Loucy (cell line): ENCODE results near the gene FAM50A.
A peak's percentile ranks its signal among the peaks of the same experiment; 100 is the strongest.

ENCODE experiments used
- H2AFZ ChIP-seq: fragments of 200-600 bp; sonication (generic); 2 replicates; pipeline ENCODE4 v1.6.0; 2016; ENCODE audit warnings: antibody characterized with exemption, mild to moderate bottlenecking, low read length, moderate library complexity
- H3F3A ChIP-seq: fragments of 200-600 bp; 2 replicates; pipeline ENCODE4 v1.6.0; 2016; ENCODE audit warnings: antibody characterized with exemption, low read depth, mild to moderate bottlenecking
- H3K27me3 ChIP-seq: fragments of 200-600 bp; sonication (generic); 2 replicates; pipeline ENCODE4 v1.6.1; 2014; ENCODE audit warnings: low read length, mild to moderate bottlenecking; ENCODE audit not compliant: insufficient read depth, poor library complexity, severe bottlenecking
- H3K36me3 ChIP-seq: fragments of 200-600 bp; sonication (generic); 2 replicates; pipeline ENCODE4 v1.6.1; 2016; ENCODE audit warnings: low read length; ENCODE audit not compliant: insufficient read depth
- H3K4me1 ChIP-seq: fragments of 200-600 bp; sonication (generic); 2 replicates; pipeline ENCODE4 v1.5.1; 2014; ENCODE audit warnings: low read length, mild to moderate bottlenecking; ENCODE audit not compliant: insufficient read depth, poor library complexity, severe bottlenecking
- H3K4me2 ChIP-seq: fragments of 200-600 bp; sonication (generic); 2 replicates; pipeline ENCODE4 v1.6.0; 2014; ENCODE audit warnings: antibody characterized with exemption, low read length, low read depth, mild to moderate bottlenecking; ENCODE audit not compliant: poor library complexity, severe bottlenecking
- H3K4me3 ChIP-seq: fragments of 200-600 bp; sonication (generic); 2 replicates; pipeline ENCODE4 v1.5.1; 2014; ENCODE audit warnings: low read length, mild to moderate bottlenecking, mixed read lengths; ENCODE audit not compliant: poor library complexity, severe bottlenecking
- H3K79me2 ChIP-seq: fragments of 200-600 bp; sonication (generic); 2 replicates; pipeline ENCODE4 v1.6.1; 2014; ENCODE audit warnings: low read length; ENCODE audit not compliant: insufficient read depth
- H3K9ac ChIP-seq: fragments of 200-600 bp; sonication (generic); 2 replicates; pipeline ENCODE4 v1.6.0; 2014; ENCODE audit warnings: mild to moderate bottlenecking, low read depth, low read length, moderate library complexity; ENCODE audit not compliant: poor library complexity, severe bottlenecking
- H3K9me2 ChIP-seq: fragments of 200-600 bp; sonication (generic); replicated peaks from 2 replicates; pipeline ENCODE4 v1.6.1; 2016; ENCODE audit warnings: low read depth, low read length, mixed read lengths
- H3K9me3 ChIP-seq: fragments of 200-600 bp; sonication (generic); 2 replicates; pipeline ENCODE4 v1.6.1; 2014; ENCODE audit warnings: mild to moderate bottlenecking, antibody characterized with exemption, low read length, low read depth; ENCODE audit not compliant: insufficient read depth
- H4K20me1 ChIP-seq: fragments of 200-600 bp; sonication (generic); 2 replicates; pipeline ENCODE4 v1.6.0; 2014; ENCODE audit warnings: antibody characterized with exemption, low read length, mild to moderate bottlenecking; ENCODE audit not compliant: insufficient read depth, poor library complexity, severe bottlenecking
- CTCF ChIP-seq: fragments of 200-600 bp; sonication (generic); conservative IDR thresholded peaks from 2 replicates; pipeline ENCODE4 v1.5.1; 2014; ENCODE audit warnings: mild to moderate bottlenecking, antibody characterized with exemption, low read length
- EZH2phosphoT487 ChIP-seq: fragments of 200-600 bp; IDR thresholded peaks from 2 replicates; pipeline ENCODE4 v1.6.1; 2018; ENCODE audit warnings: antibody characterized with exemption, mild to moderate bottlenecking, moderate library complexity, borderline replicate concordance

The FAM50A gene

DNA sequence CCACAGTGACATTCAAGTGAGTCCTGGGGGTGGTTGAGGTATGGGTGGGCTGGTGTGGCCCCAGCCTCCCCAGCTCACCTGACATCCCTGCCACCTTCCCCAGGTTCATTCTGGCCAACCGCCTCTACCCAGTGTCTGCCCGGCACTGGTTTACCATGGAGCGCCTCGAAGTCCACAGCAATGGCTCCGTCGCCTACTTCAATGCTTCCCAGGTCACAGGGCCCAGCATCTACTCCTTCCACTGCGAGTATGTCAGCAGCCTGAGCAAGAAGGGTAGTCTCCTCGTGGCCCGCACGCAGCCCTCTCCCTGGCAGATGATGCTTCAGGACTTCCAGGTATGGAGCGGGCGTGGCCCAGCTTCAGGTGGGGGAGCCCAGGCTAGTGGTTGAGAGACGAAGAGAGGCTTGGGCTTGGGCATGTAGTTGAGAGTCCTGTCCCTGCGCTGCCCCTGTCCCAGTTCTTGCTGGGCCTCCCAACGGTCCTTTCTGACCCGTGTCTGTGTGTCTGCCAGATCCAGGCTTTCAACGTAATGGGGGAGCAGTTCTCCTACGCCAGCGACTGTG is 8.7 kb upstream of the FAM50A start:
- Histone ChIP-seq H3K27me3 (no peaks in the 10 kb centered on the region), H3K9me2 (no peaks in the 10 kb centered on the region), H3K9ac (no peak overlapping the region), H3K79me2 (peaks cover 49% of the 10 kb centered on the region), H3K4me2 (no peak overlapping the region), H3F3A (no peaks in the 10 kb centered on the region), H3K9me3 (no peaks in the 10 kb centered on the region), H3K4me3 (no peak overlapping the region), H3K4me1 (peaks cover 9% of the 10 kb centered on the region), H3K36me3 (no peaks in the 10 kb centered on the region; the same call in 1 of the 2 replicates), H2AFZ (no peak overlapping the region), H4K20me1 (no peaks in the 10 kb centered on the region)
- TF ChIP-seq EZH2phosphoT487 (no peak), CTCF (no peak)

- no peaks in the 10 kb centered on the region for H3K27me3 ChIP-seq
- no peaks in the 10 kb centered on the region for H3F3A ChIP-seq
- peak overlapping the region; percentile 80 for H3K9ac ChIP-seq
- peak overlapping the region; percentile 53 for H3K4me2 ChIP-seq
- no peaks in the 10 kb centered on the region; the same call in 1 of the 2 replicates for H3K36me3 ChIP-seq
- TF ChIP-seq CTCF (no peak), EZH2phosphoT487 (no peak)
- no peaks in the 10 kb centered on the region for H4K20me1 ChIP-seq
- H2AFZ ChIP-seq = no peak overlapping the region
- H3K4me3 ChIP-seq = peak overlapping the region; percentile 80
- H3K79me2 ChIP-seq = peaks cover 42% of the 10 kb centered on the region
- H3K9me2 ChIP-seq = no peaks in the 10 kb centered on the region
- no peaks in the 10 kb centered on the region for H3K9me3 ChIP-seq
- H3K4me1 ChIP-seq = peaks cover 6% of the 10 kb centered on the region
Measured at GRCh38 chrX:154436374-154436982, 7.5 kb upstream of the FAM50A start.

- H3K36me3 ChIP-seq = no peaks in the 10 kb centered on the region; the same call in 1 of the 2 replicates
- peaks cover 6% of the 10 kb centered on the region for H3K4me1 ChIP-seq
- peaks cover 38% of the 10 kb centered on the region for H3K79me2 ChIP-seq
- peak within 1 kb of the TSS; percentile 80 for H3K4me3 ChIP-seq
- H3K4me2 ChIP-seq = peak within 1 kb of the TSS; percentile 87
- H3K27me3 ChIP-seq = no peaks in the 10 kb centered on the region
- H3K9me2 ChIP-seq = no peaks in the 10 kb centered on the region
- H3K9ac ChIP-seq = peak within 1 kb of the TSS; percentile 80
- peak within 1 kb of the TSS; percentile 27; the same call in 1 of the 2 replicates for H2AFZ ChIP-seq
- no peaks in the 10 kb centered on the region for H3K9me3 ChIP-seq
- H3F3A ChIP-seq = no peaks in the 10 kb centered on the region
- no peaks in the 10 kb centered on the region for H4K20me1 ChIP-seq
- TF ChIP-seq CTCF (no peak), EZH2phosphoT487 (no peak)
Measured at GRCh38 chrX:154436983-154437752, 6.8 kb upstream of the FAM50A start, which contains the start of gene GDI1. Gene GDI1 (plus strand): TSS chrX:154437154. CDS start chrX:154437255, 101 bp downstream.
